ENCODE results near the gene IMMP2L.

DNA sequence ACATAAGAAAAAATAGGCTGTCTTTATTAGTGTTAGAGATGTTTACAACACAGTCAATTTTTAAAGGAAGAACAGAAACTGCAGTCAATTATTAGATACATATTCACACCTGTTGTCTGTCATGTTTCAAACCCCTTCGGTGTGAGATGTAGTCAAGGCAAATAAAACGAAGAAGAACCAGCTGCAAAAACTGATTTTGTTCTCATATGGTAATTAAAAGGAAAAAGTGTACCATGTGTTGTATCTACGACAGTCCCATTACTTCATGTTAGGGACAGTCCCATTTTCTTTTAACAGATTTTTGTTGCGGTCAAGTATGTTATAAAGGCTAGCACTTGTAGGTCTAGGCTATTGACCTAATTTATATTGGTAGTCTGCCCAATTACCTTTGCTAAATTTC lies 321.9 kb downstream of the IMMP2L start:
- no peak for TF ChIP-seq SUZ12 (IDR thresholded peaks at IDR 0.05)
- TF ChIP-seq BHLHE40 (IDR thresholded peaks at IDR 0.05; ENCODE audit: borderline replicate concordance): no peak
